Mesodermal cell (in vitro differentiated cells): ENCODE results near the gene OPN1MW3.
"Not testable (repeated sequence)": the region's sequence is repeated elsewhere in the genome, so short reads cannot be mapped to it uniquely, and the experiment has no call there.

Experiments
- H3K27ac ChIP-seq: 2 replicates; pipeline ENCODE4 v1.7.0; 2013; ENCODE audit warnings: mild to moderate bottlenecking, low read depth, low read length, moderate library complexity; ENCODE audit not compliant: severe bottlenecking
- H3K36me3 ChIP-seq: 2 replicates; pipeline ENCODE4 v1.7.1; 2013; ENCODE audit warnings: mild to moderate bottlenecking, low read length, moderate library complexity; ENCODE audit not compliant: control insufficient read depth, insufficient read depth
- H3K4me1 ChIP-seq: one replicate; pipeline ENCODE4 v1.7.1; 2013; ENCODE audit warnings: mild to moderate bottlenecking, low read length; ENCODE audit not compliant: insufficient read depth, control insufficient read depth, poor library complexity, severe bottlenecking
- H3K4me3 ChIP-seq: 2 replicates; pipeline ENCODE4 v1.7.0; 2013; ENCODE audit warnings: low read length, control low read depth, mild to moderate bottlenecking; ENCODE audit not compliant: insufficient read depth, poor library complexity, severe bottlenecking; ENCODE audit errors: extremely low read depth
- H3K9me3 ChIP-seq: 2 replicates; pipeline ENCODE4 v1.7.1; 2013; ENCODE audit warnings: mild to moderate bottlenecking, low read length, moderate library complexity; ENCODE audit not compliant: control insufficient read depth
- WGBS, 2 experiments: methylation state at CpG; one replicate each; pipeline ENCODE4 v1.1.5; 2013; ENCODE audit warnings: missing lambda C conversion rate in 2 of 2; ENCODE audit not compliant: insufficient coverage in 2 of 2; 5-methylcytosine and 5-hydroxymethylcytosine counted together

Gene OPN1MW3

DNA sequence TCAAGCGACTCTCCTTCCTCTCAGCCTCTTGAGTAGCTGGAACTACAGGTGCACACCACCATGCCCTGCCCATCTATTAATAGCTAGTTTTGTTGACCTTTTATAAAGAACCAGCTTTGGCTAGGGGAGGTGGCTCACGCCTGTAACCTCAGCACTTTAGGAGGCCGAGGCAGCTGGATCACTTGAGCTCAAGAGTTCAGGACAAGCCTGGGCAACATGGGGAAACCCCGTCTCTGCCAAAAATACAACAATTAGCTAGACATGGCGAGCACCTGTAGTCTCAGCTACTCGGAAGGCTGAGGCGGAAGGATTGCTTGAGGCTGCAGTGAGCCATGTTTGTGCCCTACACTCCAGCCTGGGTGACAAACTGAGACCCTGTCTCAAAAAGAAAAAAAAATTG lies 40.9 kb downstream of the OPN1MW3 start:
- 83 to 92% methylated on average over 2 to 4 of the region's 7 CpGs for WGBS, 2 experiments
- H3K4me1 ChIP-seq: no peaks in the 10 kb centered on the region
- H3K27ac ChIP-seq: no peak overlapping the region
- no peak overlapping the region for H3K4me3 ChIP-seq
- H3K36me3 ChIP-seq: no peaks in the 10 kb centered on the region
- no peaks in the 10 kb centered on the region for H3K9me3 ChIP-seq

DNA sequence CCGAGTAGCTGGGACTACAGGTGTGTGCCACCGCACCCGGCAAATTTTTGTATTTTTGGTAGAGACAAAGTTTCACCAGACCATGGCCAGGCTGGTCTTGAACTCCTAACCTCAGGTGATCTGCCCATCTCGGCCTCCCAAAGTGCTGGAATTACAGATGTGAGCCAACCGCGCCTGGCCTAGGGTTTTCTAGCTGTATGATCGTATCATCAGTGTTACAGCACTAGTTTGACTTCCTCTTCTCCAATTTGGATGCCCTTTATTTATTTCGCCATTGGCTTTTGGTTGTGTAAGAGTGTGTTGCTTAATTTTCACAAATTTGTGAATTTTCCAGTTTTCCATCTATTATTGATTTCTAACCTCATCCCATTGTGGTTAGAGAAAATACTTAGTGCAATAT lies 43.4 kb downstream of the OPN1MW3 start:
- Histone ChIP-seq H3K9me3 (no peaks in the 10 kb centered on the region), H3K27ac (no peak overlapping the region), H3K4me3 (no peak overlapping the region), H3K36me3 (no peaks in the 10 kb centered on the region), H3K4me1 (peaks cover 4% of the 10 kb centered on the region)
- WGBS, 2 experiments: 86 to 100% methylated on average over 1 to 4 of the region's 8 CpGs

DNA sequence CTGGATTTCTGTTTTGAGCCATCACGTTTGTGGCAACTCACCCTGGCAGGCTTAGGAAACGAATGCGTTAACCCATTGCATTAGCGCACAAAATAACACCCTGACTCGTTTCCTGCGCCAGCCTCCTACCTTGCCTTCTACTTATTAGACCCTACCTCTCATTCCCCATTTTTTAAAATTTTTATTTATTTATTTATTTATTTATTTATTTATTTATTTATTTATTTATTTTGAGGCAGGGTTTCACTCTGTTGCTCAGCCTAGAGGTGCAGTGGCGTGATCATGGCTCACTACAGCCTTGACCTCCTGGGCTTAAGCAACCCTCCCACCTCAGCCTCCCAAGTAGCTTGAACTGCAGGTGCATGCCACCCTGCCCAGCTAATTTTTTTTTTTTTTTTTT lies 45.6 kb downstream of the OPN1MW3 start:
- H3K4me3 ChIP-seq, H3K4me1 ChIP-seq, H3K27ac ChIP-seq, H3K9me3 ChIP-seq, H3K36me3 ChIP-seq: not testable (repeated sequence)
- 71 to 100% methylated on average over 1 to 3 of the region's 7 CpGs for WGBS, 2 experiments

DNA sequence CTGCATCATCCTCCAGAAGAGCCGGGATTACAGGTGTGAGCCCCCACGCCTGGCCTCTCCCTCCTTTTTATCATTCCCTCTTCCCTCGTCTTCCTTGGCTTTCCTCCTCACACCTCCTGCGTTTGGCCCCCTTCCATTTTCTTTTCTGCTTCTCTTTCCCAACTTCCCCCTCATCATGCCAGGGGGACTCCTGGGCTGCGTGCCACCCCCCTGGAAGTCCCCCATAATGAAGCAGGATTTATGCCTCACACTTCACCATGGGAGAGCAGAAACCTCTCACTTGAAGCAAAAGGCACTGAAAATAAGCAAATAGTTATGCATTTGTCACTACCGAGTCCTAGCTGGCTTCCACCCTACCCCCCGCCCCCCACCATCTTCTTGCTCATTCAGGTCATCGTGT lies 46.1 kb downstream of the OPN1MW3 start:
- no peak overlapping the region for H3K27ac ChIP-seq
- no peaks in the 10 kb centered on the region for H3K36me3 ChIP-seq
- peaks cover 4% of the 10 kb centered on the region for H3K4me1 ChIP-seq
- WGBS, 2 experiments: 80 to 100% methylated on average over 4 to 6 of the region's 8 CpGs
- no peaks in the 10 kb centered on the region for H3K9me3 ChIP-seq
- no peak overlapping the region for H3K4me3 ChIP-seq

DNA sequence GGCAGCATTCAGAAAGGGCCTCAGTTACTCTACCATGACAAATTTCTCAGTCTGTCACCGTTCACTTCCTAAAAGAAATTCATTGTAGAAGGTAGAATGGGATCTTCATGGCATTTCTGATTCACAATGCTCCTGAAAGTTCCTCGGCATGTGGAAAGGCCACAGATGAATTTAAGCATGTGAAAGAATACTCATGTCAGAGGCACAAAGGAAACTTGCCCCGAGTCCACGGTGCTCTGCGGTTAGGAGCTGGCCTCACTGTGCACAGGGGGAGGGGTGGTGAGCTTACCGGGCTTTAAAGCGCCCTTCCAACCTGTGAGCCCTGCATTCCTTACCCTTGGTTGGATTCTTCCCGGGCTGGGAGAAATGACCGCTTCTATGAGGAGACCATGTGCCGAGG lies 47.5 kb downstream of the OPN1MW3 start:
- Histone ChIP-seq H3K9me3 (no peaks in the 10 kb centered on the region), H3K27ac (no peak overlapping the region), H3K4me3 (no peak overlapping the region), H3K4me1 (peaks cover 4% of the 10 kb centered on the region), H3K36me3 (no peaks in the 10 kb centered on the region)
- 74% methylated on average over 3 of the region's 10 CpGs; no CpG with 5 or more reads in 1 of the 2 experiments for WGBS, 2 experiments

DNA sequence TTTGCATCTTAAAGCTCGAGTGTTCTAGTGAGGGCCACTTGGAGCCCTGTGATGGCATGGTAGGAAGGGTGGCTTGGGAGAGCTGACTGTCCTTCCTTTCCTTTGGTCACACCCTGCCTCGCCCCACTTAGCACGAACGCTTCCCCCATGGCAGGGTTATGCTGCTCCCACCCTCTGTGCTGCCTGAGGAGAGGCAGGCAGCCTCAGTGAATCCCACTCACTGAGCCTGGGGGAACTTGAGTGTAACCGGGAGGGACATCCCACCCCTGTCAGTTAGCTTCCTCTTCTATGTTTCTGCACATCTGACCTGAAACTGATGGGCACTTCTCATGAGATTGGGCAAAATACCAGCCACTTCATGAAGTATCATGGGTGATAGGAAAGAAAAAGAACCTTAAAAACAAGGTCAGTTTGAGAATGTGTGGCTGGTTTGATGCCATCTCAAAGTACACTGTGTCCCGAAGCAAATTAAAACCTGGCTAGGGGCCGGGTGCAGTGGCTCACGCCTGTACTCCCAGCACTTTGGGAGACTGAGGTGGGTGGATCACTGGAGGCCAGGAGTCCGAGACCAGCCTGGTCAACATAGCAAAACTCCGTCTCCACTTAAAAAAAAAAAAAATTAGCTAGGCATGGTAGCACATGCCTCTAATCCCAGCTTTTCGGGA lies 48.3 kb downstream of the OPN1MW3 start:
- no peaks in the 10 kb centered on the region for H3K9me3 ChIP-seq
- H3K4me3 ChIP-seq: no peak overlapping the region
- peaks cover 4% of the 10 kb centered on the region for H3K4me1 ChIP-seq
- no peaks in the 10 kb centered on the region for H3K36me3 ChIP-seq
- WGBS, 2 experiments: 98 to 100% methylated on average over 3 to 6 of the region's 11 CpGs
- H3K27ac ChIP-seq: no peak overlapping the region

DNA sequence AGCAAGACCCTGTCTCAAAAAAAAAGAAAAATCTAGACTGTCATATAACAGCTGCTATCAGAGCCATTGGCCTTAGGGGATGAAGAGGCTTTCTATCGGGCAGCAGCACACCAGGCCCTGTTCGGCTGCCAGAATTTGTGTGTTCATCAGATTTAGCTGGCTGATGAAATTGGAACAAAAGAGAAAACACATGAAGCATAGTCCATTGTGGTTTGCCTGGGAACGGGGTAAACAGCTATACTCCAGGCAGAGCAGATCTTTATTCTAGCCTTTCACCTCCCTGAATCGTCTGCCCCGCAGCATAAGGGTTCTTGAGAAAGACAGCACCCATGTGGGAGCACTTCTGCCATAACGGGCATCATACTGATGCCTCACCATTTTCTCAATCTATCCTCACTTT lies 49.8 kb downstream of the OPN1MW3 start:
- no peaks in the 10 kb centered on the region for H3K36me3 ChIP-seq
- H3K27ac ChIP-seq: no peak overlapping the region
- WGBS, 2 experiments: 97 to 100% methylated on average over 3 to 4 of the region's 6 CpGs
- peaks cover 4% of the 10 kb centered on the region for H3K4me1 ChIP-seq
- H3K4me3 ChIP-seq: no peak overlapping the region
- no peaks in the 10 kb centered on the region for H3K9me3 ChIP-seq

DNA sequence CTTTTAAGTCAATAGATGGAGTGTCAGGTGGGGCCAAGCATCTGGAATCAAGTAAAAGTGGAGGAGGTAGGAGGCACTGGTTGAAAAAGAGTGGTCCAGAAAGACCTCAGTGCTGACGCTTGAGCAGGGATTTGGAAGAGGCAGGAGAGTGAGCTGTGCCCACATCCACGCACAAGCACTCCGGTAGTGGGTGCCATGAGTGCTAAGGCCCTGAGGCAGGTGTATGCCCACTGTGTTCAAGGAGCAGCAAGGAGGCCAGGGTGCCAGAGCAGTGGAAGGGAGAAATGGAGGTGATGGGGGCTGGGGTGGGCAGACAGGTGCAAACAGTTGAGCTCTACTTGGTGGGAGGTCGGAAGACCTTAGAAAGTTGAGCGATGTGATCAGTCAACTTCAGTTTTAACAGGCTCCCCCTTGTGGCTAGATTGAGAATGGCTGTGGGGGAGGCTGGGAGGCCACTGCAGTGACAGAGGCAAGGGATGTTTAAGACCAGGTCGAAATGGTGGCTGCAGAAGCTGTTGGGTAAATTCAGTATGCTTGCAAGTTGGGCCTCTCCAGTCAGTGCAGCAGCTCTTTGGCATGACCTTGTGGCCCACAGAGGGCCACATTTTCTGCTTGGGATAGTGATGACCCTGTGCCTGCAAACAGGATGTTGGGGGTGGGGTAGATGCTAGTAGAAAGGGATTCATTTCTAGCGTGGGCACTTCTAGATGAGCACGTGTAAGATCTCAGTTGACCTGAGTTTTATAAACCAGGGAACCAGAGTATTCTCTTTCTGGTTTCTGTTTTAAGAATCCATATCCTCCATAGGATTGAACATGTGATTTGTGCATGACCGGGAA lies 50.9 kb downstream of the OPN1MW3 start:
- WGBS, 2 experiments: 58% methylated on average over 6 of the region's 9 CpGs; no CpG with 5 or more reads in 1 of the 2 experiments
- H3K9me3 ChIP-seq: no peaks in the 10 kb centered on the region
- H3K4me1 ChIP-seq: peaks cover 4% of the 10 kb centered on the region
- H3K4me3 ChIP-seq: no peak overlapping the region
- H3K36me3 ChIP-seq: no peaks in the 10 kb centered on the region
- no peak overlapping the region for H3K27ac ChIP-seq

DNA sequence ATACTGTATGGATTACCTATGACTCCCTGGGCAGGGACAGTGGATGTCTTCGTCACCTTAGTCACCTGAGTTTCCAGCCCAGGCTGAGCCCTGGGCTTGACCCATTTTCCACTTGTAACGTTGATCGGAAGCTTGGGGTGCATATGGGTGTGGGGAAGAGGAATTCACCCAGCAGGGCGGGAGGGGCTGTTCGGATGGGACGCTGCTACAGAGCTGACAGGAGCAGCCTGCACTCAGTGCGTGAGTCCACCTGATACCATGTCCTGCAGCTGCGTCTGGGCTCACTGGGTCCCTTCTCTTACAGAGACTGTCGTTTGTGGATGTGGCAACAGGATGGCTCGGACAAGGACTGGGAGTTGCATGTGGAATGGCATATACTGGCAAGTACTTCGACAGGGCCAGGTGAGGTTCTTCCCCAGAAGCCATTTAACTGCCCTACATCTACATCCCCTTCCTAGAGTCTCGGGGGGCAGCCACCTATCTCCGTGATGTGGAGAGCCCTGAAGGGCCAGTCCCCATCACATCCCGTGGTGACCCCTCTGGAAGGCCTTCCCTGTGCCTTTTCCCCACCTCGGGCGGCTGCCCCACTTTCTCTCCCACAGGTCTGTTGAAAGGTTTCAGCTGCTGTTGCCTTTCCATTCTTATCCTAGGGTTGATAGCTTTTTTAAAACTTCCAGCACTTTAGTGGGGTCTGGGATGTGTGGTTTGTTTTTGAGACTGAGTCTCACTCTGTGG lies 51.8 kb downstream of the OPN1MW3 start:
- Histone ChIP-seq H3K9me3 (no peaks in the 10 kb centered on the region), H3K36me3 (no peaks in the 10 kb centered on the region), H3K27ac (no peak overlapping the region), H3K4me1 (peaks cover 4% of the 10 kb centered on the region), H3K4me3 (no peak overlapping the region)
- WGBS, 2 experiments: 95 to 100% methylated on average over 2 to 4 of the region's 16 CpGs

DNA sequence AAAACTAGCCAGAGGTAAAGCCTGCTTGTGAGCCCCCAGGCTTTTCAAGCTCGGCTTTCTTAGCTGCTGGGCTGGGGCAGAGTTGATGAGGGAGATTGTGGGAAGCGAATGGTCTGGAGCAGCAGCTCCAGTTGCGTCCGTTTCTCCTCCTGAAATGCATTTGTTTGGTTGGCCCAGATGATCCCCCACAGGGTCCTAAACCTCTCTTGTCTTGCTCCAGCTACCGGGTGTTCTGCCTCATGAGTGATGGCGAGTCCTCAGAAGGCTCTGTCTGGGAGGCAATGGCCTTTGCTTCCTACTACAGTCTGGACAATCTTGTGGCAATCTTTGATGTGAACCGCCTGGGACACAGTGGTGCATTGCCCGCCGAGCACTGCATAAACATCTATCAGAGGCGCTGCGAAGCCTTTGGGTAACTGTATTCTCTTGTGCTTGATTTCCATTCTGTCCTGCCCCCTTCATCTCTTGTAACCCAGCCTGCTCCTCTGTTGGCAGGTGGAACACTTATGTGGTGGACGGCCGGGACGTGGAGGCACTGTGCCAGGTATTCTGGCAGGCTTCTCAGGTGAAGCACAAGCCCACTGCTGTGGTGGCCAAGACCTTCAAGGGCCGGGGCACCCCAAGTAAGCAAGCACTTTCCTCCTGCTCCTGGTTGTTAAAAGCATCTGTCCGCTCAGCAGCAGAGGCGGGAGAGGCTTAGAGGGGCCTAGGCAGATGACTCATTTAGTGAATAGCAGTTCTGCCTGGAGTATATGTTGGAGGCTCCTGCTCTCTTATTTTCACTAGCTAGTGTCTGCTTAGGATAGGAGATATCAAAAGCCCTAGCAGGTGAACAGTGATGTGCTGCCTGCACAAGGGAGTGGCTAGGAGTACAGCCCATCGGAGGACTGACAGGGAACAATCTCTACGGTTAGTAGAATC lies 53.5 kb downstream of the OPN1MW3 start:
- WGBS, 2 experiments: 84 to 88% methylated on average over 8 to 12 of the region's 19 CpGs
- H3K27ac ChIP-seq: no peak overlapping the region
- no peak overlapping the region for H3K4me3 ChIP-seq
- no peaks in the 10 kb centered on the region for H3K36me3 ChIP-seq
- H3K4me1 ChIP-seq: no peaks in the 10 kb centered on the region
- no peaks in the 10 kb centered on the region for H3K9me3 ChIP-seq
